Measurements from ENCODE around the gene WFIKKN1. TPM values are rescaled to one million over a fixed set of nuclear protein-coding genes. Genes with fewer than 3 reads are reported as not detected.

Gene WFIKKN1
- total RNA-seq, 4 donors from 2014 or later: 2.3 to 13.1 (median 4.2) TPM

GRCh38 chr16:681746-682427 is 51.1 kb downstream of the WFIKKN1 start:
- in situ Hi-C loops (cut with MboI; ENCODE audit: low pct_ligation_motif_present in 1 of 4, low pct_unique_long_range_greater_than_20kb in 1 of 4, low sequenced_read_pairs in 3 of 4): no loop called here
- peaks cover 34 to 67% (median 53%) of the 10 kb centered on the region in 4 donors for H3K4me1 ChIP-seq
- intact Hi-C loops (cut with DNase I; ENCODE audit: low total_unique reads): no loop called here
- H3K4me3 ChIP-seq: no peak overlapping the region
- TF ChIP-seq EP300 (IDR thresholded peaks at IDR 0.05; ENCODE audit: low read depth) (no peak), CTCF (IDR thresholded peaks at IDR 0.05) (no peak), POLR2AphosphoS5 (IDR thresholded peaks at IDR 0.05) (no peak), POLR2A (IDR thresholded peaks at IDR 0.05) (no peak)
- DNase-seq: no peak
- H3K27ac ChIP-seq: no peak overlapping the region
- H3K27me3 ChIP-seq: no peaks in the 10 kb centered on the region
- 77% methylated on average over 28 of the region's 28 CpGs; no CpG with 5 or more reads in 1 of the 2 donors for WGBS, 2 donors (ENCODE audit: low coverage in 1 of 2)
- H3K36me3 ChIP-seq: peaks cover 0 to 9% (median 0%) of the 10 kb centered on the region in 4 donors
- no peaks in the 10 kb centered on the region for H3K9me3 ChIP-seq

GRCh38 chr16:682493-683395 is 52.0 kb downstream of the WFIKKN1 start:
- Histone ChIP-seq H3K27ac (peak overlapping the region in 3 of 4 donors; percentile 78 to 88 (median 78)), H3K4me1 (peaks cover 34 to 60% (median 47%) of the 10 kb centered on the region in 4 donors), H3K27me3 (no peaks in the 10 kb centered on the region), H3K4me3 (peak overlapping the region in 3 of 4 donors; percentile 55 to 67 (median 56)), H3K9me3 (no peaks in the 10 kb centered on the region), H3K36me3 (peaks cover 0 to 9% (median 0%) of the 10 kb centered on the region in 4 donors)
- no peak for DNase-seq
- WGBS, 2 donors (ENCODE audit: low coverage in 1 of 2): 79% methylated on average over 32 of the region's 36 CpGs; no CpG with 5 or more reads in 1 of the 2 donors
- intact Hi-C loops (cut with DNase I; ENCODE audit: low total_unique reads): no loop called here
- in situ Hi-C loops (cut with MboI; ENCODE audit: low pct_ligation_motif_present in 1 of 4, low pct_unique_long_range_greater_than_20kb in 1 of 4, low sequenced_read_pairs in 3 of 4): no loop called here
- TF ChIP-seq EP300 (IDR thresholded peaks at IDR 0.05; ENCODE audit: low read depth) (no peak), POLR2A (IDR thresholded peaks at IDR 0.05) (no peak), CTCF (IDR thresholded peaks at IDR 0.05) (no peak), POLR2AphosphoS5 (IDR thresholded peaks at IDR 0.05) (no peak)

GRCh38 chr16:683396-684070 is 52.7 kb downstream of the WFIKKN1 start:
- TF ChIP-seq POLR2A (IDR thresholded peaks at IDR 0.05) (peak; percentile 16), POLR2AphosphoS5 (IDR thresholded peaks at IDR 0.05) (peak in 2 of 3 donors; percentile 14 to 20), EP300 (IDR thresholded peaks at IDR 0.05; ENCODE audit: low read depth) (no peak)
- intact Hi-C loops (cut with DNase I; ENCODE audit: low total_unique reads): no loop called here
- no peak for DNase-seq
- H3K9me3 ChIP-seq: no peaks in the 10 kb centered on the region
- peak overlapping the region; percentile 55 to 76 (median 62) for H3K4me3 ChIP-seq
- peaks cover 34 to 55% (median 47%) of the 10 kb centered on the region in 4 donors for H3K4me1 ChIP-seq
- WGBS, 2 donors (ENCODE audit: low coverage in 1 of 2): 16% methylated on average over 34 of the region's 57 CpGs; no CpG with 5 or more reads in 1 of the 2 donors
- H3K36me3 ChIP-seq: peaks cover 0 to 9% (median 0%) of the 10 kb centered on the region in 4 donors
- in situ Hi-C loops (cut with MboI; ENCODE audit: low pct_ligation_motif_present in 1 of 4, low pct_unique_long_range_greater_than_20kb in 1 of 4, low sequenced_read_pairs in 3 of 4): no loop called here
- H3K27me3 ChIP-seq: no peaks in the 10 kb centered on the region
- peak overlapping the region; percentile 78 to 94 (median 83) for H3K27ac ChIP-seq

Other genes with a start within 250 kb of the WFIKKN1 start
- 100 to 1,000 TPM; 105 to 300 (median 179) TPM for gene PGAP6, start 249.0 kb upstream of the WFIKKN1 start, total RNA-seq
- 10 to 100 TPM; 37.5 to 82.3 (median 58.1) TPM for gene NME4, start 233.8 kb upstream of the WFIKKN1 start, total RNA-seq
- 100 to 1,000 TPM in 2 of 4 donors, 10 to 100 TPM in 2; 65.7 to 148 (median 108) TPM for gene DECR2, start 229.1 kb upstream of the WFIKKN1 start, total RNA-seq
- 10 to 100 TPM; 21.6 to 56.5 (median 42.2) TPM for gene RAB11FIP3, start 205.3 kb upstream of the WFIKKN1 start, total RNA-seq
- gene CAPN15, start 103.3 kb upstream of the WFIKKN1 start, total RNA-seq: 100 to 1,000 TPM; 108 to 388 (median 175) TPM
- not detected for gene PRR35, start 70.6 kb upstream of the WFIKKN1 start, total RNA-seq
- gene NHLRC4, start 64.0 kb upstream of the WFIKKN1 start, total RNA-seq: under 1 TPM in 3 of 4 donors, not detected in 1; 0.55 to 0.75 (median 0.64) TPM
- 100 to 1,000 TPM in 1 of 4 donors, 10 to 100 TPM in 3; 37.4 to 115 (median 56.0) TPM for gene PIGQ, start 61.0 kb upstream of the WFIKKN1 start, total RNA-seq
- gene RAB40C, start 40.9 kb upstream of the WFIKKN1 start, total RNA-seq: 100 to 1,000 TPM in 2 of 4 donors, 10 to 100 TPM in 2; 54.8 to 111 (median 83.5) TPM
- 10 to 100 TPM; 32.6 to 91.8 (median 86.7) TPM for gene METTL26, start 5.3 kb downstream of the WFIKKN1 start, total RNA-seq
- gene MCRIP2, start 10.8 kb downstream of the WFIKKN1 start, total RNA-seq: 100 to 1,000 TPM; 158 to 267 (median 211) TPM
- 100 to 1,000 TPM in 2 of 4 donors, 10 to 100 TPM in 2; 23.0 to 166 (median 90.2) TPM for gene WDR90, start 18.4 kb downstream of the WFIKKN1 start, total RNA-seq
- gene RHOT2, start 37.1 kb downstream of the WFIKKN1 start, total RNA-seq: 100 to 1,000 TPM; 133 to 386 (median 259) TPM
- 10 to 100 TPM in 2 of 4 donors, 1 to 10 TPM in 2; 1.8 to 39.3 (median 8.1) TPM for gene RHBDL1, start 44.7 kb downstream of the WFIKKN1 start, total RNA-seq
- gene STUB1, start 49.4 kb downstream of the WFIKKN1 start, total RNA-seq: 100 to 1,000 TPM in 3 of 4 donors, 10 to 100 TPM in 1; 51.9 to 190 (median 134) TPM
- 100 to 1,000 TPM in 1 of 4 donors, 10 to 100 TPM in 3; 40.0 to 261 (median 58.6) TPM for gene JMJD8, start 53.3 kb downstream of the WFIKKN1 start, total RNA-seq
- 10 to 100 TPM in 2 of 4 donors, 1 to 10 TPM in 2; 3.4 to 15.3 (median 10.0) TPM for gene WDR24, start 59.4 kb downstream of the WFIKKN1 start, total RNA-seq
- gene FBXL16, start 74.8 kb downstream of the WFIKKN1 start, total RNA-seq: 1 to 10 TPM in 2 of 4 donors, under 1 TPM in 1, not detected in 1; 0.60 to 3.5 (median 1.6) TPM
- 10 to 100 TPM in 3 of 4 donors, 1 to 10 TPM in 1; 4.9 to 47.2 (median 35.2) TPM for gene METRN, start 84.1 kb downstream of the WFIKKN1 start, total RNA-seq
- gene ANTKMT, start 90.2 kb downstream of the WFIKKN1 start, total RNA-seq: 10 to 100 TPM; 19.7 to 53.0 (median 38.2) TPM
- gene CCDC78, start 95.5 kb downstream of the WFIKKN1 start, total RNA-seq: 10 to 100 TPM in 1 of 4 donors, 1 to 10 TPM in 1, under 1 TPM in 2; 0.40 to 24.3 (median 0.98) TPM
- gene HAGHL, start 96.1 kb downstream of the WFIKKN1 start, total RNA-seq: 10 to 100 TPM in 1 of 4 donors, 1 to 10 TPM in 3; 1.2 to 12.3 (median 5.5) TPM
- 100 to 1,000 TPM in 2 of 4 donors, 10 to 100 TPM in 2; 59.1 to 346 (median 102) TPM for gene CIAO3, start 110.0 kb downstream of the WFIKKN1 start, total RNA-seq
- 10 to 100 TPM in 2 of 4 donors, 1 to 10 TPM in 1, not detected in 1; 4.9 to 21.2 (median 10.3) TPM for gene MSLN, start 129.7 kb downstream of the WFIKKN1 start, total RNA-seq
- 10 to 100 TPM; 16.1 to 71.4 (median 24.8) TPM for gene RPUSD1, start 157.4 kb downstream of the WFIKKN1 start, total RNA-seq
- gene CHTF18, start 157.6 kb downstream of the WFIKKN1 start, total RNA-seq: 10 to 100 TPM in 2 of 4 donors, 1 to 10 TPM in 2; 4.6 to 33.4 (median 12.9) TPM
- under 1 TPM in 1 of 4 donors, not detected in 3; 0.48 TPM for gene GNG13, start 169.7 kb downstream of the WFIKKN1 start, total RNA-seq